Liver (tissue), 9 donors: Measurements from ENCODE around the gene IL1RAPL1. TPM values are rescaled to one million over a fixed set of nuclear protein-coding genes. Genes with fewer than 3 reads are reported as not detected.

Experiments used
- DNase-seq: peaks from one replicate; pipeline ENCODE4 v3.0.0-alpha.2; 2017; ENCODE audit warnings: low spot score
- H3K27ac ChIP-seq, 2 donors: one replicate each; pipeline ENCODE4 v1.7.0; 2013; ENCODE audit warnings: inconsistent platforms in 2 of 2, low read length in 2 of 2, control low read depth in 1 of 2, low read depth in 1 of 2, mild to moderate bottlenecking in 1 of 2
- H3K27me3 ChIP-seq, 4 donors: one replicate each; pipeline versions ENCODE4 v1.6.1 to v1.7.0; 2013; ENCODE audit warnings: low read length in 3 of 4, inconsistent platforms in 1 of 4, mild to moderate bottlenecking in 1 of 4, moderate library complexity in 1 of 4; ENCODE audit not compliant: control insufficient read depth in 4 of 4, insufficient read depth in 4 of 4
- H3K36me3 ChIP-seq, 4 donors: one replicate each; pipeline versions ENCODE4 v1.6.1 to v1.7.0; 2013; ENCODE audit warnings: low read length in 3 of 4, mild to moderate bottlenecking in 3 of 4, low read depth in 1 of 4, moderate library complexity in 1 of 4; ENCODE audit not compliant: control insufficient read depth in 4 of 4, insufficient read depth in 3 of 4
- H3K4me1 ChIP-seq, 4 donors: one replicate each; pipeline versions ENCODE4 v1.6.1 to v1.7.0; 2013; ENCODE audit warnings: low read length in 3 of 4, mild to moderate bottlenecking in 3 of 4, moderate library complexity in 1 of 4; ENCODE audit not compliant: control insufficient read depth in 4 of 4, insufficient read depth in 4 of 4
- H3K4me3 ChIP-seq, 3 donors: one replicate each; pipeline versions ENCODE4 v1.6.1 to v1.7.0; 2013; ENCODE audit warnings: low read length in 3 of 3, control low read depth in 1 of 3, low read depth in 1 of 3, mild to moderate bottlenecking in 1 of 3
- H3K9ac ChIP-seq, 2 donors: one replicate each; pipeline ENCODE4 v1.7.0; 2013; ENCODE audit warnings: low read length in 2 of 2, mild to moderate bottlenecking in 2 of 2, moderate library complexity in 2 of 2, control low read depth in 1 of 2, low read depth in 1 of 2
- H3K9me3 ChIP-seq, 4 donors: one replicate each; pipeline versions ENCODE4 v1.6.1 to v1.7.0; 2013; ENCODE audit warnings: low read length in 3 of 4; ENCODE audit not compliant: control insufficient read depth in 4 of 4
- CTCF ChIP-seq: fragments of 150-350 bp; IDR thresholded peaks from 2 replicates; pipeline ENCODE4 v1.5.1; 2017; ENCODE audit warnings: improper control_type of control experiment, low read depth, low read length; ENCODE audit not compliant: missing input control
- EGR1 ChIP-seq, 2 donors: IDR thresholded peaks; 2 replicates each; pipeline ENCODE4 v1.6.1; 2016 to 2018; ENCODE audit warnings: antibody characterized with exemption in 2 of 2, low read depth in 2 of 2
- FOXA1 ChIP-seq: IDR thresholded peaks from 2 replicates; pipeline ENCODE4 v1.6.1; 2016; ENCODE audit warnings: antibody characterized with exemption
- GABPA ChIP-seq, 2 donors: IDR thresholded peaks in 1 of 2; conservative IDR thresholded peaks in 1 of 2; 2 replicates each; pipeline ENCODE4 v1.6.1; 2016; ENCODE audit warnings: antibody characterized with exemption in 2 of 2, mild to moderate bottlenecking in 1 of 2, moderate library complexity in 1 of 2
- HNF4A ChIP-seq, 2 donors: conservative IDR thresholded peaks; 2 replicates each; pipeline ENCODE4 v1.6.1; 2016; ENCODE audit warnings: antibody characterized with exemption in 2 of 2, mild to moderate bottlenecking in 2 of 2
- HNF4G ChIP-seq: IDR thresholded peaks from 2 replicates; pipeline ENCODE4 v1.6.1; 2016; ENCODE audit warnings: antibody characterized with exemption
- JUND ChIP-seq, 2 donors: IDR thresholded peaks; 2 replicates each; pipeline ENCODE4 v1.6.1; 2016; ENCODE audit warnings: antibody characterized with exemption in 2 of 2
- MAX ChIP-seq: IDR thresholded peaks from 2 replicates; pipeline ENCODE4 v1.6.1; 2016; ENCODE audit warnings: antibody characterized with exemption
- NR2F2 ChIP-seq: IDR thresholded peaks from 2 replicates; pipeline ENCODE4 v1.6.1; 2016; ENCODE audit warnings: antibody characterized with exemption
- RAD21 ChIP-seq, 2 donors: IDR thresholded peaks; 2 replicates each; pipeline ENCODE4 v1.6.1; 2016; ENCODE audit warnings: antibody characterized with exemption in 2 of 2, mild to moderate bottlenecking in 2 of 2
- REST ChIP-seq: IDR thresholded peaks from 2 replicates; pipeline ENCODE4 v1.6.1; 2016; ENCODE audit warnings: antibody characterized with exemption, mild to moderate bottlenecking
- RXRA ChIP-seq, 2 donors: IDR thresholded peaks; 2 replicates each; pipeline ENCODE4 v1.6.1; 2017 to 2018; ENCODE audit warnings: antibody characterized with exemption in 2 of 2, mild to moderate bottlenecking in 1 of 2
- SP1 ChIP-seq: IDR thresholded peaks from 2 replicates; pipeline ENCODE4 v1.6.1; 2018; ENCODE audit warnings: antibody characterized with exemption, mild to moderate bottlenecking
- YY1 ChIP-seq: IDR thresholded peaks from 2 replicates; pipeline ENCODE4 v1.6.1; 2016; ENCODE audit warnings: antibody characterized with exemption, mild to moderate bottlenecking
- ZBTB33 ChIP-seq: IDR thresholded peaks from 2 replicates; pipeline ENCODE4 v1.6.1; 2016; ENCODE audit warnings: antibody characterized with exemption
- WGBS: extraction: QIAGEN DNeasy Blood & Tissue Kit; methylation state at CpG from one replicate; pipeline ENCODE4 v1.1.7; 2013; 5-methylcytosine and 5-hydroxymethylcytosine counted together
- polyA plus RNA-seq, 2 donors: library from polyadenylated mRNA; stranded (reverse) in 1 of 2; unstranded in 1 of 2; fragments of 200-250 nt in 1 of 2; fragments of >200 nt in 1 of 2; fragmentation: Nextera tagmentation in 1 of 2; extraction: Ambion mirVana in 1 of 2; gene quantifications; one replicate each; pipeline versions ENCODE4 v1.2.1 to v1.2.3, GENCODE V29; 2013 to 2015
- total RNA-seq, 2 donors: library from RNA; depleted of rRNA; stranded (reverse); fragments of >200 nt; gene quantifications; one replicate each; pipeline ENCODE4 v1.2.3, GENCODE V29; 2014
- donor health status: healthy.
- donor health status: healthy.
- donor health status: healthy.
- donor health status: healthy.
- donor health status: healthy.

Gene IL1RAPL1
- total and polyA plus RNA-seq, 4 donors, result 0.08 to 0.33 TPM; not detected in 2

- WGBS, result 69% methylated on average over 4 of the region's 4 CpGs
Observed at GRCh38 chrX:29851857-29852605, 1264.8 kb downstream of the IL1RAPL1 start.

More at GRCh38 chrX:29851857-29852605, 1264.8 kb downstream of the IL1RAPL1 start:
- Histone ChIP-seq H3K9me3 (no peaks in the 10 kb centered on the region), H3K4me3 (no peak overlapping the region), H3K27ac (no peak overlapping the region), H3K4me1 (no peaks in the 10 kb centered on the region), H3K9ac (no peak overlapping the region), H3K36me3 (no peaks in the 10 kb centered on the region), H3K27me3 (no peaks in the 10 kb centered on the region)
- TF ChIP-seq MAX, result no peak
- TF ChIP-seq FOXA1, result no peak
- no peak for TF ChIP-seq JUND (IDR thresholded peaks at IDR 0.05)
- no peak for TF ChIP-seq SP1
- TF ChIP-seq GABPA (IDR thresholded peaks at IDR 0.05 in 1 of 2, conservative IDR thresholded peaks at IDR 0.05 in 1 of 2), result no peak
- no peak for TF ChIP-seq HNF4G
- TF ChIP-seq RAD21 (IDR thresholded peaks at IDR 0.05), result no peak
- TF ChIP-seq RXRA (IDR thresholded peaks at IDR 0.05), result no peak
- TF ChIP-seq NR2F2, result no peak
- no peak for TF ChIP-seq ZBTB33
- no peak for TF ChIP-seq HNF4A (conservative IDR thresholded peaks at IDR 0.05)
- no peak for TF ChIP-seq EGR1 (IDR thresholded peaks at IDR 0.05; ENCODE audit: low read depth in 2 of 2)
- TF ChIP-seq YY1, result no peak
- no peak for TF ChIP-seq CTCF
- TF ChIP-seq REST, result no peak
- no peak for DNase-seq
